Stimulated activated CD4-positive, alpha-beta T cell treated with anti-CD3 and anti-CD28 coated beads, Interleukin-2, amount 100 ng/mL, for 24 hours (primary cell): ENCODE measurements around the gene FGD3.
"Not testable (repeated sequence)": the region's sequence is repeated elsewhere in the genome, so short reads cannot be mapped to it uniquely, and the experiment has no call there.

Experiments used
- DNase-seq, 2 donors: peaks; one replicate each; pipeline ENCODE4 v3.0.0-alpha.2; 2020

The FGD3 gene

DNA sequence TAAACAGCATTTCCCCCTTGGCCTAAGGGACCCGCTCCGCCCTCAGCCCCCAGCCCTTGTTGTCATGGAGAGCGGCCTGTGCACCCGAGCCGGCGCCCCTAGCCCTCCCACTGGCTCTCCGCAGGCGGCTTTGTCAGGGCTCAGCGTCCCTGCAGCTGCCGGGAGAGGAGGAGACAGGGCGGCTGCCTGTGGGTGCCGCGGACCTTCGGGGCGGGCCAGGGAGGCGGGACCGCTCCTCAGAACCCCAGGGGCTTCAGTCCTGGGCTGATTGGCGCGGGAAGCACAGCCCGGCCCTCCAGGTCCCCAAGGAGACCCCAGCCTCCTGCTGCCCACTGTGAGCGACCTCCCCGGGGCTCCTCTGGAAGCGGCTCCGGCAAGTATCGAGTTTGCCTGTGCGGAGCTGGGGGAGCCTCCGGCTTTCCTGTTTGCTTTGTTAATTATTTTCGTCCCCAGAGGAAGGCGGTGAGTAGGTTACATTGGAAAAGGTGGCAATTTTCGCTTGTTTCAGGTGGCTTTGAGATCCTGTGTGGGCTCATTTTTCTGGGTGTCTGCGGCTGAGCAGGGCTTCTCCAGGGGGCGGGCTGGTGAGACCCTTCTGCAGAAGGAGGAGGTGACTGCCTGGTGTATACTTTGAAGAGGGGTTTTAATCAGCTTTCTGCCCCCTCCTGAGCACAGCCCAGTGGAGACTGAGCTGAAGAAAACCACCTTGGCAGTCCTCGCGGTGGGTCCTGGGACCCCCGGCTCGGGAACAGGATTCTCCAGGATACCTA is at the start of gene FGD3:
Gene FGD3, plus strand, starts transcription at position 256 of the 770 bp plus-strand sequence. CDS start 28,734 bp downstream, outside the sequence.
- peak; percentile 50 to 62 for DNase-seq

DNA sequence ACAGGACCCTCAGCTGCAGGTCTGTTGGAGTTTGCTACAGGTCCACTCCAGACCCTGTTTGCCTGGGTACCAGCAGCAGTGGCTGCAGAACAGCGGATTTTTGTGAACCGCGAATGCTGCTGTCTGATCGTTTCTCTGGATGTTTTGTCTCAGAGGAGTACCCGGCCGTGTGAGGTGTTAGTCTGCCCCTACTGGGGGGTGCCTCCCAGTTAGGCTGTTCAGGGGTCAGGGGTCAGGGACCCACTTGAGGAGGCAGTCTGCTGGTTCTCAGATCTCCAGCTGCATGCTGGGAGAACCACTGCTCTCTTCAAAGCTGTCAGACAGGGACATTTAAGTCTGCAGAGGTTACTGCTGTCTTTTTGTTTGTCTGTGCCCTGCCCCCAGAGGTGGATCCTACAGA is 42.2 kb upstream of the FGD3 start:
- DNase-seq = not testable (repeated sequence)

- no peak for DNase-seq
These were observed 35.5 kb upstream of the FGD3 start for GRCh38 chr9:92911511-92912475.

DNA sequence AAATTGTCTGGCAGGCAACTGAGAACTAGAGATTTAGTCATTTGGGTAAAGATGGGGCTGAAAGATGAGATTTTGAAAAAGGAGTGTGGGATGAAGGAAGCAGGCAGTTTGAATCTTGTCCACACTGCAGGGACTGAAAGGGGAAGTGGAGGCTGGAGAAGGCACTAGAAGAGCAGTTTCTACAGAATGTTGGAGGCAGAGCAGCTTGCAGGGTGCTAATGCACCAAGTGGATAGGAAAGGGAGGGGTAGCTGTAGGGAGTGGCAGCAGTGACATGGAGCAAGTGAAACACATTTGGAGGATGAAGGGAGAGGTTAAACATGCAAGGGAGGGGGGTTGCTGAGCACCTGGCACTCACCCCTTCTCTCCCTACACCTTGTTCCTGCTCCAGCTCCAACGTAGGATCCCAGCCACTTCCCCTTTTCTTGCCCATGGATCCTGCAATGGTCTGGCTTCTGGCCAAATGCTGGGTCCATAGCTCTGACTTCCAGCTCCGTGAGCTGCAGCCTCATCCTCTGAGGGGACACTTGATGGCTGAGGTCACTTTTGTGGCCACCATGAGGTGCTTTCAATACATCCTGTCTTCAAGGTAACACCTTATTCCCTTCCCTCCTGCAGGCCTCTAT is 30.0 kb upstream of the FGD3 start:
- no peak for DNase-seq

DNA sequence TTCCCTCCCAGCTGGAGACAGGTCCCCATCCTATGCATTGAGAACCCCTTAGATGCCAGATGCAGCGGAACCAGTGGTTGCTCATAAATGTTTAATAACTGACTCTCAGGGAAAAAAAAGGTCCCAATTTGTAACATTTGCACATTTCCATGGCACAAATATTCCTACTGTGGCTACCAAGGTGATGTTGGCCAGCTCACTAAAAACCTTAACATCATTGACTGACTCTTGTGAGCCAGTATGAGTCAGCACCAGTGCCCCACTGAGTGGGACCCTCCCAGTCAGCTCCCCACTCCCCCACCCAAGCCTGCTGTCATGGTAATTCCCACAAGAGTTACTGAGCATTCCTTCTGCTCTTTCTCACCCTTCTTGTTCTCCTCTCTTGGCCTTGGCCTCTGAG is 26.9 kb upstream of the FGD3 start:
- DNase-seq = no peak

DNA sequence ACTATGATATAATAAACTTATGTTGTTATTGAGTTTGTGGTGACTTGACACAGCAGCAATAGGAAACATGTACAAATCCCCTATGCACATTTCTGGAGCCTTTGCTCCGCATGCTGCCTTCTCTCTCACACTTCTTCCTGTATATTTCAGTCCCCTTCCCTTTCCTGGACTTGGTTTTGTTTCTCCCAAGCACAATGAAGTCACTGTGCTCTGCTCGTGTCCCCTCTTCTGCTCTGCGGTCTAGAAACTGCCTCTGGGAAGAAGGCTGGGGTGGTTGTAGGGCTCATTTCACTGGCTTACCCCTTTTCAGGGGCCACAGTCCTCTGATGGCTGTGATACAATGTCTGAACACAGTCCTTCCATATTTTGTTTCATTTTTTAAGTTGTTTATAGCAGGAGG is 15.7 kb upstream of the FGD3 start:
- no peak for DNase-seq

DNA sequence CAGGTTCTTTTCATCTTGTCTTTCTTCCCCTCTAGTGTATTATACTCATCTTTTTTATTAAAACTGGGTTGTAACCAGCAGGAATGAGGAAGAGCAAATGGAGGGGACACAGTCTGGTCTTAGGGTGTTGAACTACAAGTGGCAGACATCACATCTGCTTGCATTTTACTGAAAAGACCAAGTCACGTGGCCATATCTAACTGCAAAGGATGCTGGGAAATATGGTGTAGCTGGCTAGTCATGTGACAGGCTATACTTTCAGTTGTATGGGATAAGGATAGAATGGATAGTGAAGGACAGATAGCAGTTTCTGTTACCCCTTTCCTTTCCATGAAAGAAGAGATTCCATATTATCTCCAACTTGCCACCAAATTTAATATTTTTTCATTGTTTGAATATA is 13.0 kb upstream of the FGD3 start:
- DNase-seq = no peak

DNA sequence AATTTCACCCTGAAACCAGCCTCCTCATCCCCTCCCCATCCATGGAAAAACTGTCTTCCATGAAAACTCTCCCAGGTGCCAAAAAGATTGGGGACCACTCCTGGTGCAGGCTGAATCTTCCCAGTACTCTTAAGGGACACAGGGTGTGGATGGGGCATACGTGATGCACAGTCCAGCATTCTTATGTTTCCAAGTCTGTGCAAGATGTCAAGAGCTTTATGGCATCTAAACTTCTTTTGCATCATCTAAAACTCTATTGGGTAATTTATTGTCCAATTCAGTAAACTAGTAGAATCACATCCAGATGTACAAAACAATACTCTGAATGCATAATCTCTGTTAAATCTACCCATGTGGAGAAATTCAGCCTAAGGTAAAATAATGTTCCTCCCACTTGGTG is 9.3 kb upstream of the FGD3 start:
- peak in 1 of 2 donors; percentile 1 for DNase-seq

DNA sequence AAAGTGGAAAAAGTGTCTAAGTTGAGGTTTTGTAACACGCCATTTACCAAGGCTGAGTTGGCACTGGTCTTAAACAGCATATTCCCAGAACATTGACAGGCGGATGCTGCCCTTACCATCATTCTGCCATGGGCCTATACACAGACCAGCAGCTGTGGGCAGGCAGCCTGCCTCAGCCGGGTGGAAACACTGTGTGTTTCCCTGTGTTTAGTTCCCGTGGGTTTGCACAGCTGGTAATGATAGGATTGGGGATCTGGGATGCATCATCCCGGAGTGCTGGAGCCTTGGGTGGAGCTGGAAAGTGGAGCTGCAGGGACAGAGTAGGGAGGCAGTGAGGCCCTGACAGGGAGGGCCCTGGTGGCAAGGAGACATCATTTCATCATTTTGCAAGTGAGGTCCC is 5.5 kb upstream of the FGD3 start:
- no peak for DNase-seq

GRCh38 chr9:92942688-92943616 is 4.4 kb upstream of the FGD3 start:
- no peak for DNase-seq

GRCh38 chr9:92944921-92945320 is 2.4 kb upstream of the FGD3 start:
- no peak for DNase-seq

GRCh38 chr9:92945796-92946195 is 1.5 kb upstream of the FGD3 start:
- DNase-seq = no peak

DNA sequence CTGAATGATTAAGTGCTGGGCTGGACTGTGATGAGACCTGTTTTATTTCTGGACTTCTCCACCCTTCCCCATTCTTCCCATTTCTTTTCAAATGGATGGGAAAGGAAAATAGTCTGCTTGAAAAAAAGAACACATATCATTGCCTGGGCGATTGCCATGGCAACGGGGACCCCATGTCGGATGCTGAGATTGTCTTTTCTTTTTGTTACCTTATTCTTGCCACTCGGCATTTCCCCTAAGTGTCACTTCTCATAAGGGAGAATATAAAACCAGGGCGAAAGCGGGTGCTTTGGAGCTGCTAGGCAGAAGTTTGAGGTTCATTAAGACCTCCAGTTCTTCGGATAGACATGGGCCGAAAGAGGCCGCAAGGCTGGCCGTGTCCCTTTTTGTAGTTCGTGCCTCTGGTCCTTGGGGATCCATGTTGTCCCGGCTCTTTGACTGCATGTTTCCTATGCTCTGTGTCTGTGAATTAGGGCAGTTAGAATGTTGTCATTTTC is 763 bp downstream of the FGD3 start:
- peak in 1 of 2 donors; percentile 12 for DNase-seq

DNA sequence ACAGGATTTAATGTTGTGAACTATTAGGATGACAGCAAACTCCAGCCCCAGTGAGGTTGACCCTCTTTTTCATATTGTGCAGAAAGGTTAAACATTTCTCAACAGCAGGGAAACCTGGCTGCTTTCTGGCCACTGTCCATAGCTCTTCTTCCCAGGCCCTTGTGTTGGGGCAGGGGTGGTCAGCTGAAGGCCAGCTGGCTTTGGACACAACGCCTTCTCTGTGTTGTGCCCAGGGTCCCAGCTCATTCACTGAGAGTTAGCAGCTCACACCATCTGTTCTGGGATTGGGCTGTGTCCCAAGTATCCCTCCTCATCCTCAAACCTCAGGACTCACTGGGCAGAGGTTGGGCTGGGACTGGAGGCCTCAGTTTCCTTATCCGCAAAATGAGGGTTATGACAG is 1.3 kb downstream of the FGD3 start:
- DNase-seq = peak in 1 of 2 donors; percentile 14

- DNase-seq = peak in 1 of 2 donors; percentile 14
These were observed 2.1 kb downstream of the FGD3 start for GRCh38 chr9:92949266-92949982.

DNA sequence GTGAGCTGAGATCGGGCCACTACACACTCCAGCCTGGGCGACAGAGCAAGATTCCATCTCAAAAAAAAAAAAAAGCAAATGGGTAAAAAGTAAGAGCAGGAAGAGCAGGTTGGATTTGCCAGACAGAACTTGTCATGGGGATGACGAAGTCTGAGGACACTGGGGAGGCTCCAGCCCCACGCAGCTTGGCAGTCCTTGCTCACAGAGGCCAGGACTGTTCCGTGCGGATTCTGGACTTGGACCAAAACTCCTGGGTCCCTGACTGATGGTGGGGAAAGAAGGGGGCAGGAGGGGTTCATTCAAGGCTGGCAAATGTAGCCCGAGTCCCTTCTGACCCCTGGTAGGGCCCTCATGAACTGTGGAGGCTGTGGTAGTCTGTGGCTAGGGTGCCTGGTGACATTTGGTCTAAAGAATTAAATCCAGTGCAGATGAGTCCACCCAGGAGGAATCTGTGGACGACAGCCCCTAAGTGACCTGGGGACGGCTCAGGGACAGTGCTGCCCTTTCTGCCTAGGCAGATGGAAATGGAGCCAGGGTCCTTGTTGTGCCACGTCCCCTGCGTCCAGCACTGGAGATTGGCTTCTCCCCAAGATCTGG is 3.1 kb downstream of the FGD3 start:
- DNase-seq = no peak

GRCh38 chr9:92952906-92953610 is 5.7 kb downstream of the FGD3 start:
- peak in 1 of 2 donors; percentile 14 for DNase-seq

GRCh38 chr9:92954049-92954861 is 6.9 kb downstream of the FGD3 start:
- DNase-seq = peak; percentile 76 to 80

DNA sequence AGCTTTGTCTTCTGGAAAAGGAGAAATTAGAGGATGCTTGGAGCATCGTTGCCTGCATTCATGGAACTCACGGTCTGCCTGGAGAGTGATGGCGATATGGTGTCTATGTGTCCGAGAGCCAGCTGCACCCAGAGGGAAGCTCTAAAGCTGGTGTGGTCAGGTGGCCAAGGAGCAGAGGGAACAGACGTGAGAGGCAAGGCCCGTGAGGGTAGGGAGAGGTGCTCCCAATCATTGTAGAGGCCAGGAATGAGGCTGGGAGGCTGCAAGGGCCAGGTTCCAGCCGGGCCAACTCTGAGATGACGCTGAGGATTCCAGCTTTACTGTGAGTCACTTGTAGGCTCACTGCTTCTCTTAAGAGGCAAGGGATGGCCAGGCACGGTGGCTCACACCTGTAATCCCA is 7.6 kb downstream of the FGD3 start:
- peak in 1 of 2 donors; percentile 15 for DNase-seq
